Heart left ventricle (tissue), 13 donors: Measurements from ENCODE around the gene PARD3.

Source experiments
- POLR2A ChIP-seq, 2 donors: fragments of 450-650 bp; IDR thresholded peaks; one replicate each; pipeline ENCODE4 v1.6.1; 2017; ENCODE audit warnings: antibody characterized with exemption in 2 of 2, mild to moderate bottlenecking in 2 of 2, moderate library complexity in 2 of 2
- TF ChIP-seq, protein P1 (sequence below), 12 donors: fragments of 200-600 bp; sonication (generic) in 4 of 12; IDR thresholded peaks; one replicate each; pipeline versions ENCODE4 v1.5.0 to v1.8.0; 2018 to 2022; ENCODE audit warnings: antibody characterized with exemption in 12 of 12, mild to moderate bottlenecking in 5 of 12
- donor health status: ischemic (EF 13 %, LVEDD 7.1; RV severe dilation, severe dysfunction).
- donor health status: DM: no; HTN: yes; CAD: no.
- donor health status: DM: no; HTN: no; CAD: no.
- donor health status: ischemic (EF 25% LVEDD 6.9; RV normal size, moderate dysfunction).
- donor health status: ischemic (EF 25% LVEDD 5.7; RV mildly dilated, moderate dysfunction).
- donor health status: ischemic (EF 35%, LVEDD 5.7; RV mildly dilated, moderate dysfunction).
- donor health status: nonischemic (EF 11% LVEDD 7.7; RV severe dilation, severe dysfunction).
- donor health status: DM: yes; HTN: yes; CAD: no.
- donor health status: PGD.
- donor health status: ischemic (EF 29% LVEDD 5.4; RV normal size, mild dysfunction).
- donor health status: nonischemic (EF 23%, LVEDD 6.1; RV moderate dilation, normal function).

DNA sequence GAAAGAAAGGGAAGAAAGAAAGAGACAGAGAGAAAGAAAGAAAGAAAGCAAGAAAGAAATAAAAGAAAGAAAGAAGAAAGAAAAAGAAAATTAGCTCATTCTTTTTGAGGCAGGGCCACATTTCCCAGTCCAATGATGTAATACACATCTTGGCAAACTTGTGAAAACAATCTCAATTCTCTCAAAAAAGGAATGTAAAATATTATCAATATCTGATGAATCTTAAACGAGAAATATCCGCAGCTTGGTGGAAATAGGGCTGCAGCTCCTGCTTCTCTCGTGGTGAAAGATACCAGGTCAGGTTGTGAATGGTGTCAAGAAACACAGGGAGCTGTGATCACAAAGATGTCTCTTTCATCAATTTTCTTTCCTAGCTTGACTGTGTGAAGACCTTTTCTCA, 741.0 kb downstream of the PARD3 start:
- TF ChIP-seq, protein P1, sequence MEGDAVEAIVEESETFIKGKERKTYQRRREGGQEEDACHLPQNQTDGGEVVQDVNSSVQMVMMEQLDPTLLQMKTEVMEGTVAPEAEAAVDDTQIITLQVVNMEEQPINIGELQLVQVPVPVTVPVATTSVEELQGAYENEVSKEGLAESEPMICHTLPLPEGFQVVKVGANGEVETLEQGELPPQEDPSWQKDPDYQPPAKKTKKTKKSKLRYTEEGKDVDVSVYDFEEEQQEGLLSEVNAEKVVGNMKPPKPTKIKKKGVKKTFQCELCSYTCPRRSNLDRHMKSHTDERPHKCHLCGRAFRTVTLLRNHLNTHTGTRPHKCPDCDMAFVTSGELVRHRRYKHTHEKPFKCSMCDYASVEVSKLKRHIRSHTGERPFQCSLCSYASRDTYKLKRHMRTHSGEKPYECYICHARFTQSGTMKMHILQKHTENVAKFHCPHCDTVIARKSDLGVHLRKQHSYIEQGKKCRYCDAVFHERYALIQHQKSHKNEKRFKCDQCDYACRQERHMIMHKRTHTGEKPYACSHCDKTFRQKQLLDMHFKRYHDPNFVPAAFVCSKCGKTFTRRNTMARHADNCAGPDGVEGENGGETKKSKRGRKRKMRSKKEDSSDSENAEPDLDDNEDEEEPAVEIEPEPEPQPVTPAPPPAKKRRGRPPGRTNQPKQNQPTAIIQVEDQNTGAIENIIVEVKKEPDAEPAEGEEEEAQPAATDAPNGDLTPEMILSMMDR (IDR thresholded peaks at IDR 0.05): no peak
- no peak for TF ChIP-seq POLR2A (IDR thresholded peaks at IDR 0.05)
